Fibroblast of lung (primary cell): ENCODE measurements around the gene ZNRD2. TPM values are rescaled to one million over a fixed set of nuclear protein-coding genes. Genes with fewer than 3 reads are reported as not detected.

Experiments
- DNase-seq, 2 donors: peaks; one replicate each; pipeline versions ENCODE4 v3.0.0 to v3.0.0-alpha.2; 2010; ENCODE audit warnings: low read depth in 2 of 2
- H2AFZ ChIP-seq: 2 replicates; pipeline ENCODE4 v1.5.1; 2012; ENCODE audit warnings: low read length, control low read depth, inconsistent platforms
- H3K27ac ChIP-seq: 2 replicates; pipeline ENCODE4 v1.5.1; 2011; ENCODE audit warnings: low read length, control low read depth; ENCODE audit not compliant: insufficient read depth
- H3K27me3 ChIP-seq: 2 replicates; pipeline ENCODE4 v1.5.1; 2011; ENCODE audit warnings: mild to moderate bottlenecking, low read length; ENCODE audit not compliant: control insufficient read depth, insufficient read depth
- H3K36me3 ChIP-seq: 2 replicates; pipeline ENCODE4 v1.5.1; 2011; ENCODE audit warnings: low read length; ENCODE audit not compliant: control insufficient read depth, insufficient read depth
- H3K4me1 ChIP-seq: 2 replicates; pipeline ENCODE4 v1.5.1; 2011; ENCODE audit warnings: low read length; ENCODE audit not compliant: control insufficient read depth, insufficient read depth; ENCODE audit errors: extremely low read depth
- H3K4me2 ChIP-seq: 2 replicates; pipeline ENCODE4 v1.5.1; 2011; ENCODE audit warnings: low read length, control low read depth; ENCODE audit not compliant: insufficient read depth; ENCODE audit errors: extremely low read depth
- H3K4me3 ChIP-seq, 4 experiments: fragments of 200-600 bp in 1 of 4; sonication (generic) in 1 of 4; replicated peaks in 1 of 4; 2 replicates each; pipeline ENCODE4 v1.5.1; 2011 to 2016; ENCODE audit warnings: low read length in 4 of 4, low read depth in 3 of 4, mild to moderate bottlenecking in 3 of 4, control low read depth in 2 of 4, inconsistent platforms in 1 of 4, mixed read lengths in 1 of 4; ENCODE audit not compliant: insufficient read depth in 1 of 4; ENCODE audit errors: control extremely low read depth in 1 of 4
- H3K79me2 ChIP-seq: 2 replicates; pipeline ENCODE4 v1.5.1; 2012; ENCODE audit warnings: mild to moderate bottlenecking, low read length, inconsistent platforms; ENCODE audit not compliant: control insufficient read depth, insufficient read depth
- H3K9ac ChIP-seq: 2 replicates; pipeline ENCODE4 v1.5.1; 2011; ENCODE audit warnings: mild to moderate bottlenecking, low read length, control low read depth; ENCODE audit not compliant: insufficient read depth
- H3K9me3 ChIP-seq: 2 replicates; pipeline ENCODE4 v1.5.1; 2012; ENCODE audit warnings: low read depth, low read length; ENCODE audit not compliant: control insufficient read depth, insufficient read depth
- H4K20me1 ChIP-seq: 2 replicates; pipeline ENCODE4 v1.5.1; 2011; ENCODE audit warnings: low read length; ENCODE audit not compliant: control insufficient read depth, insufficient read depth; ENCODE audit errors: extremely low read depth
- EZH2 ChIP-seq: IDR thresholded peaks from 2 replicates; pipeline ENCODE4 v1.5.1; 2012; ENCODE audit warnings: low read length, control low read depth, mild to moderate bottlenecking; ENCODE audit errors: missing control alignments
- polyA plus RNA-seq, 2 donors: library from polyadenylated mRNA; depleted of rRNA in 1 of 2; stranded (reverse) in 1 of 2; unstranded in 1 of 2; fragments of >200 nt; gene quantifications; 2 replicates each; pipeline ENCODE4 v1.2.1, GENCODE V29; 2011 to 2012; ENCODE audit warnings: missing spikeins in 1 of 2
- total RNA-seq: library from RNA; depleted of rRNA; stranded (reverse); fragments of >200 nt; gene quantifications from 2 replicates; pipeline ENCODE4 v1.2.1, GENCODE V29; 2014
- TF ChIP-seq, protein P1 (sequence below), 2 donors: IDR thresholded peaks in 1 of 2; conservative IDR thresholded peaks in 1 of 2; 1 replicate in 1 of 2; 2 replicates in 1 of 2; pipeline ENCODE4 v1.5.1; 2011 to 2012; ENCODE audit warnings: low read length in 2 of 2, control low read depth in 1 of 2, inconsistent platforms in 1 of 2, low read depth in 1 of 2, mild to moderate bottlenecking in 1 of 2

ZNRD2 gene
- total and polyA plus RNA-seq, 2 donors (not counting 1 experiment from before 2014, with no cell fraction given): 20.8 to 25.8 TPM

DNA sequence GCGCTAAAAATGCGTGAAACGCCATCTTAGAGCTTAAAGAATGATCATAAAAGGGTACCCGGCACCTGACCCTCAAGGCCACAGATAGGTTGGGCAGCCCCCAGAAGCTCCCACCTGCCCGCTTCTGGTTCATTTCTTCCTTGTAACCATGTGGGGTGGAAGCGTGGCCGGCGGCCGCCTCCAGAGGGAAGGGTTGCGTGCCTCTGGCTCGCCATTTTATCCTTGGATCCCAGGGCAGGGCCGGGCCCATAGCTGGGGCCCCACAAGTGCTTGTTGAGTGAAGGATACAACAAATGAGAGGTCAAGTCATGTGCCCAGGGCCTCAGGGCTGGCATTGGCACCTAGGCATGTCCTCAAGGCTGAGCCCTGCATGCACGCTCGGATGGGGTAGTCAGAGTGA, 51.2 kb downstream of the ZNRD2 start:
- Histone ChIP-seq H3K27me3 (no peaks in the 10 kb centered on the region), H4K20me1 (no peaks in the 10 kb centered on the region), H3K4me2 (no peak overlapping the region), H3K4me1 (peaks cover 6% of the 10 kb centered on the region), H3K9ac (no peak overlapping the region), H3K4me3 (no peak overlapping the region), H3K79me2 (peaks cover 17% of the 10 kb centered on the region), H3K36me3 (peaks cover 44% of the 10 kb centered on the region), H3K9me3 (no peaks in the 10 kb centered on the region), H2AFZ (no peak overlapping the region), H3K27ac (no peak overlapping the region)
- TF ChIP-seq EZH2: no peak
- TF ChIP-seq, protein P1, sequence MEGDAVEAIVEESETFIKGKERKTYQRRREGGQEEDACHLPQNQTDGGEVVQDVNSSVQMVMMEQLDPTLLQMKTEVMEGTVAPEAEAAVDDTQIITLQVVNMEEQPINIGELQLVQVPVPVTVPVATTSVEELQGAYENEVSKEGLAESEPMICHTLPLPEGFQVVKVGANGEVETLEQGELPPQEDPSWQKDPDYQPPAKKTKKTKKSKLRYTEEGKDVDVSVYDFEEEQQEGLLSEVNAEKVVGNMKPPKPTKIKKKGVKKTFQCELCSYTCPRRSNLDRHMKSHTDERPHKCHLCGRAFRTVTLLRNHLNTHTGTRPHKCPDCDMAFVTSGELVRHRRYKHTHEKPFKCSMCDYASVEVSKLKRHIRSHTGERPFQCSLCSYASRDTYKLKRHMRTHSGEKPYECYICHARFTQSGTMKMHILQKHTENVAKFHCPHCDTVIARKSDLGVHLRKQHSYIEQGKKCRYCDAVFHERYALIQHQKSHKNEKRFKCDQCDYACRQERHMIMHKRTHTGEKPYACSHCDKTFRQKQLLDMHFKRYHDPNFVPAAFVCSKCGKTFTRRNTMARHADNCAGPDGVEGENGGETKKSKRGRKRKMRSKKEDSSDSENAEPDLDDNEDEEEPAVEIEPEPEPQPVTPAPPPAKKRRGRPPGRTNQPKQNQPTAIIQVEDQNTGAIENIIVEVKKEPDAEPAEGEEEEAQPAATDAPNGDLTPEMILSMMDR (conservative IDR thresholded peaks at IDR 0.05 in 1 of 2, IDR thresholded peaks at IDR 0.05 in 1 of 2; ENCODE audit: low read depth in 1 of 2, low read length in 2 of 2): no peak
- no peak for DNase-seq

Other genes starting within 250 kb of the ZNRD2 start
- 37.5 and 42.9 TPM in 2 replicates for gene DPF2, start 236.6 kb upstream of the ZNRD2 start, total RNA-seq
- gene DPF2, start 236.6 kb upstream of the ZNRD2 start, polyA plus RNA-seq: 55.1 and 76.4 TPM in 2 replicates
- gene TIGD3, start 215.7 kb upstream of the ZNRD2 start, total RNA-seq: under 0.01 and 0.17 TPM in 2 replicates
- 0.03 TPM in 1 of 2 replicates, not detected in the other for gene TIGD3, start 215.7 kb upstream of the ZNRD2 start, polyA plus RNA-seq
- gene SLC25A45, start 187.8 kb upstream of the ZNRD2 start, total RNA-seq: 1.0 and 1.5 TPM in 2 replicates
- 0.50 and 0.52 TPM in 2 replicates for gene SLC25A45, start 187.8 kb upstream of the ZNRD2 start, polyA plus RNA-seq
- gene FRMD8, start 183.8 kb upstream of the ZNRD2 start, total RNA-seq: 14.9 and 17.5 TPM in 2 replicates
- 13.7 and 15.3 TPM in 2 replicates for gene FRMD8, start 183.8 kb upstream of the ZNRD2 start, polyA plus RNA-seq
- 177 and 299 TPM in 2 replicates for gene NEAT1, start 147.7 kb upstream of the ZNRD2 start, total RNA-seq
- 40.6 and 40.9 TPM in 2 replicates for gene NEAT1, start 147.7 kb upstream of the ZNRD2 start, polyA plus RNA-seq
- 14,068 and 21,991 TPM in 2 replicates for gene MALAT1, start 71.4 kb upstream of the ZNRD2 start, total RNA-seq
- 482 and 583 TPM in 2 replicates for gene MALAT1, start 71.4 kb upstream of the ZNRD2 start, polyA plus RNA-seq
- gene SCYL1, start 45.4 kb upstream of the ZNRD2 start, total RNA-seq: 73.2 and 84.6 TPM in 2 replicates
- 58.2 and 62.3 TPM in 2 replicates for gene SCYL1, start 45.4 kb upstream of the ZNRD2 start, polyA plus RNA-seq
- 37.3 and 39.0 TPM in 2 replicates for gene LTBP3, start 12.1 kb upstream of the ZNRD2 start, total RNA-seq
- gene LTBP3, start 12.1 kb upstream of the ZNRD2 start, polyA plus RNA-seq: 40.4 and 47.2 TPM in 2 replicates
- gene FAM89B, start 2.1 kb downstream of the ZNRD2 start, total RNA-seq: 17.5 and 23.4 TPM in 2 replicates
- 18.2 and 18.3 TPM in 2 replicates for gene FAM89B, start 2.1 kb downstream of the ZNRD2 start, polyA plus RNA-seq
- 46.5 and 53.5 TPM in 2 replicates for gene EHBP1L1, start 5.6 kb downstream of the ZNRD2 start, total RNA-seq
- gene EHBP1L1, start 5.6 kb downstream of the ZNRD2 start, polyA plus RNA-seq: 12.4 and 12.8 TPM in 2 replicates
- under 0.01 TPM in 1 of 2 replicates, not detected in the other for gene KCNK7, start 25.3 kb downstream of the ZNRD2 start, total RNA-seq
- gene KCNK7, start 25.3 kb downstream of the ZNRD2 start, polyA plus RNA-seq: not detected in 2 replicates
- gene MAP3K11, start 43.7 kb downstream of the ZNRD2 start, total RNA-seq: 16.7 and 19.3 TPM in 2 replicates
- gene MAP3K11, start 43.7 kb downstream of the ZNRD2 start, polyA plus RNA-seq: 10.6 and 14.7 TPM in 2 replicates
- 11.0 and 14.7 TPM in 2 replicates for gene PCNX3, start 45.3 kb downstream of the ZNRD2 start, total RNA-seq
- gene PCNX3, start 45.3 kb downstream of the ZNRD2 start, polyA plus RNA-seq: 8.0 and 14.5 TPM in 2 replicates
- 13.6 and 32.5 TPM in 2 replicates for gene SIPA1, start 67.6 kb downstream of the ZNRD2 start, total RNA-seq
- gene SIPA1, start 67.6 kb downstream of the ZNRD2 start, polyA plus RNA-seq: 7.8 and 15.4 TPM in 2 replicates
- 13.9 and 15.7 TPM in 2 replicates for gene RELA, start 92.4 kb downstream of the ZNRD2 start, total RNA-seq
- 23.0 and 31.8 TPM in 2 replicates for gene RELA, start 92.4 kb downstream of the ZNRD2 start, polyA plus RNA-seq
- 31.3 and 50.4 TPM in 2 replicates for gene KAT5, start 141.8 kb downstream of the ZNRD2 start, total RNA-seq
- gene KAT5, start 141.8 kb downstream of the ZNRD2 start, polyA plus RNA-seq: 27.8 and 34.0 TPM in 2 replicates
- gene RNASEH2C, start 150.3 kb downstream of the ZNRD2 start, total RNA-seq: 19.5 and 29.1 TPM in 2 replicates
- gene RNASEH2C, start 150.3 kb downstream of the ZNRD2 start, polyA plus RNA-seq: 12.6 and 17.9 TPM in 2 replicates
- 5.1 and 6.3 TPM in 2 replicates for gene AP5B1, start 210.5 kb downstream of the ZNRD2 start, total RNA-seq
- gene AP5B1, start 210.5 kb downstream of the ZNRD2 start, polyA plus RNA-seq: 1.6 and 2.0 TPM in 2 replicates
- not detected in 2 replicates for gene OVOL1, start 216.6 kb downstream of the ZNRD2 start, total RNA-seq
- not detected in 2 replicates for gene OVOL1, start 216.6 kb downstream of the ZNRD2 start, polyA plus RNA-seq